ENCODE measurements around the gene ATP1B2.

- TF ChIP-seq POLR2A (IDR thresholded peaks at IDR 0.05) (no peak), CTCF (IDR thresholded peaks at IDR 0.05) (no peak)
Measured at GRCh38 chr17:7702776-7703175, 52.0 kb downstream of the ATP1B2 start.

Measured in stomach (tissue), 4 donors.